Transverse colon (tissue), 4 donors: ENCODE measurements around the gene IL6R. TPM values are rescaled to one million over a fixed set of nuclear protein-coding genes. Genes with fewer than 3 reads are reported as not detected.
"Not testable (repeated sequence)": the region's sequence is repeated elsewhere in the genome, so short reads cannot be mapped to it uniquely, and the experiment has no call there.

Source experiments
- DNase-seq: peaks from one replicate; pipeline ENCODE4 v3.0.0-alpha.2; 2019
- H3K27ac ChIP-seq, 4 donors: fragments of 200-600 bp; sonication (generic); 2 replicates each; pipeline ENCODE4 v1.5.1; 2016 to 2018; ENCODE audit warnings: inconsistent platforms in 4 of 4
- H3K27me3 ChIP-seq: fragments of 200-600 bp; sonication (generic); 2 replicates; pipeline ENCODE4 v1.5.1; 2017; ENCODE audit warnings: inconsistent platforms
- H3K36me3 ChIP-seq, 4 donors: fragments of 200-600 bp; sonication (generic); 2 replicates each; pipeline ENCODE4 v1.5.1; 2017 to 2019; ENCODE audit warnings: inconsistent platforms in 4 of 4
- H3K4me1 ChIP-seq, 4 donors: fragments of 200-600 bp; sonication (generic); 2 replicates each; pipeline ENCODE4 v1.5.1; 2017 to 2020; ENCODE audit warnings: inconsistent platforms in 4 of 4
- H3K4me3 ChIP-seq, 4 donors: fragments of 200-600 bp; sonication (generic); 1 replicate in 1 of 4; 2 replicates in 3 of 4; pipeline versions ENCODE4 v1.5.1 to v1.6.1; 2017 to 2019; ENCODE audit warnings: inconsistent platforms in 4 of 4
- H3K9me3 ChIP-seq, 2 donors: fragments of 200-600 bp; sonication (generic); 2 replicates each; pipeline ENCODE4 v1.5.1; 2017 to 2019; ENCODE audit warnings: inconsistent platforms in 2 of 2
- CTCF ChIP-seq, 5 experiments: fragments of 200-600 bp in 3 of 5; fragments of 450-650 bp in 2 of 5; sonication (generic) in 3 of 5; IDR thresholded peaks; 1 replicate in 2 of 5; 2 replicates in 3 of 5; pipeline ENCODE4 v1.5.1; 2016 to 2017; ENCODE audit warnings: antibody characterized with exemption in 5 of 5, inconsistent platforms in 3 of 5, mild to moderate bottlenecking in 2 of 5, moderate library complexity in 1 of 5
- EP300 ChIP-seq: sonication (generic); formaldehyde crosslinking; IDR thresholded peaks from one replicate; pipeline ENCODE4 v1.6.1; 2017; ENCODE audit warnings: antibody characterized with exemption, low read depth
- POLR2A ChIP-seq: fragments of 450-650 bp; IDR thresholded peaks from one replicate; pipeline ENCODE4 v1.6.1; 2016; ENCODE audit warnings: antibody characterized with exemption, mild to moderate bottlenecking, moderate library complexity
- POLR2AphosphoS5 ChIP-seq, 3 donors: sonication (generic); formaldehyde crosslinking; IDR thresholded peaks; one replicate each; pipeline ENCODE4 v1.6.1; 2016; ENCODE audit warnings: antibody characterized with exemption in 3 of 3
- WGBS, 2 donors: methylation state at CpG; one replicate each; pipeline ENCODE4 v1.1.5; 2018; ENCODE audit warnings: low coverage in 1 of 2; 5-methylcytosine and 5-hydroxymethylcytosine counted together
- in situ Hi-C, 4 donors: fragments of 200-750 bp; cut with MboI; loops; one replicate each; pipeline versions ENCODE4 v1.15.0 to v1.15.1; 2017; ENCODE audit warnings: low sequenced_read_pairs in 3 of 4, low pct_ligation_motif_present in 1 of 4, low pct_unique_long_range_greater_than_20kb in 1 of 4
- intact Hi-C: fragments of 100-400 bp; cut with DNase I; formaldehyde crosslinking; loops from one replicate; pipeline ENCODE4 v1.15.1; 2023; ENCODE audit warnings: low total_unique reads
- total RNA-seq, 4 donors: library from RNA; depleted of rRNA; stranded (reverse); fragments of >200 nt; gene quantifications; one replicate each; pipeline ENCODE4 v1.1.0, GENCODE V29; 2016

IL6R gene
- total RNA-seq, 4 donors from 2014 or later: 10.7 to 107 (median 77.3) TPM

GRCh38 chr1:154419620-154420571, 14.8 kb downstream of the IL6R start:
- TF ChIP-seq POLR2AphosphoS5 (IDR thresholded peaks at IDR 0.05): peak; percentile 70 to 84 (median 79)
- TF ChIP-seq EP300: no peak
- no peak for TF ChIP-seq POLR2A
- intact Hi-C loops (no loop called here), in situ Hi-C loops (no loop called here)
- Histone ChIP-seq H3K4me3 (peak overlapping the region in 1 of 4 donors; percentile 20), H3K27me3 (no peaks in the 10 kb centered on the region), H3K4me1 (peaks cover 65 to 88% (median 74%) of the 10 kb centered on the region in 4 donors), H3K9me3 (no peaks in the 10 kb centered on the region), H3K27ac (peak overlapping the region; percentile 91 to 97 (median 92)), H3K36me3 (no peaks in the 10 kb centered on the region)
- 26 to 32% methylated on average over 5 to 13 of the region's 13 CpGs for WGBS, 2 donors
- DNase-seq: peak; percentile 79

- H3K27me3 ChIP-seq: no peaks in the 10 kb centered on the region
- TF ChIP-seq POLR2AphosphoS5 (IDR thresholded peaks at IDR 0.05): no peak
- TF ChIP-seq POLR2A: no peak
- TF ChIP-seq EP300: no peak
- no peak for TF ChIP-seq CTCF (IDR thresholded peaks at IDR 0.05)
- no peak overlapping the region for H3K4me3 ChIP-seq
- H3K4me1 ChIP-seq: peaks cover 65 to 95% (median 82%) of the 10 kb centered on the region in 4 donors
- DNase-seq: no peak
- 80 to 91% methylated on average over 2 to 10 of the region's 10 CpGs for WGBS, 2 donors
- H3K27ac ChIP-seq: peak overlapping the region; percentile 91 to 97 (median 92)
- no peaks in the 10 kb centered on the region for H3K9me3 ChIP-seq
- H3K36me3 ChIP-seq: no peaks in the 10 kb centered on the region
- intact Hi-C loops: no loop called here
- in situ Hi-C loops: no loop called here
Observed at GRCh38 chr1:154420961-154421924, 16.1 kb downstream of the IL6R start.

- peak overlapping the region; percentile 91 to 97 (median 92) for H3K27ac ChIP-seq
- H3K36me3 ChIP-seq, H3K9me3 ChIP-seq, H3K27me3 ChIP-seq, intact Hi-C loops, in situ Hi-C loops, H3K4me3 ChIP-seq, DNase-seq: not testable (repeated sequence)
- H3K4me1 ChIP-seq: peaks cover 68 to 100% (median 87%) of the 10 kb centered on the region in 4 donors
- 86 to 89% methylated on average over 6 to 8 of the region's 8 CpGs for WGBS, 2 donors
Observed at GRCh38 chr1:154422049-154422448, 16.9 kb downstream of the IL6R start.

DNA sequence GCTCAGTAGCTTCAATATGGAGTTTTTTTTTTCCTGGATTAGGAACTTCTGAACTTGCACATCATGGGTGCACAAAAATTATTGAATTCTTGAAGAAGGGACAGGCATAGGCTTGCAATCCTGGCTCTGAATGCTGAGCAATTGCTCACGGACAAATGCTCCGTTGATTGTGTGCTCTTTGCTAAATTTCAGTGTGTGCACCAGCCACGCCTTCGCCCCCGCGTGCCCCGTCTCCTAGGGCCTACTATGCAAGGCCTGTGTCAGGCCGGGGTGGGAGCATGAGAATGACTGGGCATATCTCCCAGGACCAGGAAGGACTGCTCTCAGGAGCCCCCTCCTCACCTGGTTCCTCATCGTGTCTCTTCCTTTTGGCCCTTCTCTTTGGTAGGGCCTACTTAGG, 17.4 kb downstream of the IL6R start:
- TF ChIP-seq CTCF (IDR thresholded peaks at IDR 0.05): no peak
- TF ChIP-seq EP300: no peak
- no peak for TF ChIP-seq POLR2A
- TF ChIP-seq POLR2AphosphoS5 (IDR thresholded peaks at IDR 0.05): no peak
- in situ Hi-C loops (no loop called here), intact Hi-C loops (no loop called here)
- 76% methylated on average over 9 of the region's 9 CpGs; no CpG with 5 or more reads in 1 of the 2 donors for WGBS, 2 donors
- Histone ChIP-seq H3K9me3 (no peaks in the 10 kb centered on the region), H3K27me3 (no peaks in the 10 kb centered on the region), H3K36me3 (no peaks in the 10 kb centered on the region), H3K27ac (peak overlapping the region; percentile 91 to 97 (median 92)), H3K4me1 (peaks cover 69 to 100% (median 90%) of the 10 kb centered on the region in 4 donors), H3K4me3 (no peak overlapping the region)
- no peak for DNase-seq
